ENCODE measurements around the gene SDHC.
"Not testable (repeated sequence)": the region's sequence is repeated elsewhere in the genome, so short reads cannot be mapped to it uniquely, and the experiment has no call there.

SDHC gene

DNA sequence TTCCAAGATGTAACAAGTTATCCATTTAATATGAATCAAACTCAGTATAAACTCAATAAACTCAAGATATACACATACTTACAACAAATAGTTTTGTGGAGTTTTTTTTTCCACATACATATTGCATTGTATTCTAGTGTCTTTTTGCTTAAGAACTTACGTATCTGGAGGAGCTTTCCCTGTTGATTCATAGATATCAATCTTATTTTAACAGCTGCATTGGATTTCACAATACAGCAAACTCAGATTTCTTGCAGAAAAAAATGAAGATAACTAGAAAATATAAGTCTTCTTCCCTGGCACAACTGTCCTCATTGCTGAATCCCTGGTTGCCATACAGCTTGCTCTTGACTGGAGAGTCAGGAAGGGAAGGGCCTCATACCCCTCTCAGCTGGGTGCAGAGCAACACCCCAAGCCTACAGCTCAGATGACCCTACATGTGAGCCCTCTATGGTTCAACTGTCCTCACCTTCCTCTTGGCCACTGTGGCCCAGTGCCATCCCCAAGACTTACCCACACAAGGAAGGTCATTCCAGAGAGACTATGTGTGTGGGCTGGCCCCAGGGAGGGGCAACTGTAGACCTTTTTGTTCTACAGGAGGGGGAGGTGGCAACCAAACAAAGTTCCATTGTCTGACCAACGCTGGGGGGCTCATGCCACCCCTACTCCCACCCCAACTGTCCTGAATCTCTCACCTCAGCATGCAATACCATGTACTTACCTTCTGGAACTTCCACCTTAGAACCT is 6.1 kb upstream of the SDHC start:
- DNase-seq (ENCODE audit: extremely low spot score, insufficient read length, low read depth) (no peak), FAIRE-seq (no peak)

DNA sequence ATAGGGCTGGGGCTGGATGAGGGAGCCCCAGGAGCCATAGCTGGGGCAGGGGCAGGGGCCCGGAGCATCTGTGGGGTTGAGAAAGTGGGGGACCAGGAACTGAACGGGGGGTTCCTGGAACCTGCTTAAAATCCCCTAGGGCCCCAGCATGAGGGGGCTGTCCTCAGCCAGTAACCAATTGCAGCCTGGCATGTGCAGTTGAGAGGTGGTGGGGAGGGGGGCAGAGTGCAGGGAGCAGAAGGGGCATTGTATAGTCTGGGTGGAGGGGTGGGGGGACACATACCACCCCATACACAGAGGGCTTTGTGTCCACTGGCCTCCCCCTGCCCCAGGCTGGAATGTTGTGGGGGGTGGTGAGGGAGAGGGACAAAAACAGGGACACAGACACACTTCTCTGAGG is 4.3 kb upstream of the SDHC start, which contains the start of gene MPZ:
Gene MPZ, minus strand, starts transcription at position 101 of the 400 bp plus-strand sequence. Its CDS starts 63 bp downstream, at position 38.
- no peak for DNase-seq (ENCODE audit: extremely low spot score, insufficient read length, low read depth)

GRCh38 chr1:161311595-161312181 is 2.5 kb upstream of the SDHC start:
- DNase-seq (ENCODE audit: extremely low spot score, insufficient read length, low read depth) (no peak), FAIRE-seq (no peak)

More for the DNA sequence above, 4.3 kb upstream of the SDHC start, which contains the start of gene MPZ:
- no peak for FAIRE-seq

- DNase-seq (ENCODE audit: extremely low spot score, insufficient read length, low read depth) (no peak), FAIRE-seq (no peak)
Measured at GRCh38 chr1:161313554-161314200, 504 bp upstream of the SDHC start.

GRCh38 chr1:161315841-161316674 is 1.9 kb downstream of the SDHC start:
- not testable (repeated sequence) for DNase-seq (ENCODE audit: extremely low spot score, insufficient read length, low read depth); FAIRE-seq

- FAIRE-seq, result no peak
- no peak for DNase-seq (ENCODE audit: extremely low spot score, insufficient read length, low read depth)
Measured at GRCh38 chr1:161324020-161324419, 9.8 kb downstream of the SDHC start.

GRCh38 chr1:161330346-161330745 is 16.2 kb downstream of the SDHC start:
- FAIRE-seq (no peak), DNase-seq (ENCODE audit: extremely low spot score, insufficient read length, low read depth) (no peak)

GRCh38 chr1:161333166-161333565 is 19.0 kb downstream of the SDHC start:
- FAIRE-seq (no peak), DNase-seq (ENCODE audit: extremely low spot score, insufficient read length, low read depth) (no peak)

GRCh38 chr1:161335796-161336195 is 21.6 kb downstream of the SDHC start:
- DNase-seq (ENCODE audit: extremely low spot score, insufficient read length, low read depth), result no peak
- no peak for FAIRE-seq

GRCh38 chr1:161342177-161342576 is 28.0 kb downstream of the SDHC start:
- no peak for DNase-seq (ENCODE audit: extremely low spot score, insufficient read length, low read depth)
- no peak for FAIRE-seq

- no peak for DNase-seq (ENCODE audit: extremely low spot score, insufficient read length, low read depth)
- FAIRE-seq, result no peak
Measured at GRCh38 chr1:161342821-161343220, 28.6 kb downstream of the SDHC start.

- FAIRE-seq (no peak), DNase-seq (ENCODE audit: extremely low spot score, insufficient read length, low read depth) (no peak)
Measured at GRCh38 chr1:161350671-161351070, 36.5 kb downstream of the SDHC start.

GRCh38 chr1:161351482-161351881 is 37.3 kb downstream of the SDHC start:
- FAIRE-seq (no peak), DNase-seq (ENCODE audit: extremely low spot score, insufficient read length, low read depth) (no peak)

GRCh38 chr1:161357073-161357472 is 42.9 kb downstream of the SDHC start:
- DNase-seq (ENCODE audit: extremely low spot score, insufficient read length, low read depth), result no peak
- FAIRE-seq, result no peak

- DNase-seq (ENCODE audit: extremely low spot score, insufficient read length, low read depth) (no peak), FAIRE-seq (no peak)
Measured at GRCh38 chr1:161359291-161359690, 45.1 kb downstream of the SDHC start.

GRCh38 chr1:161364332-161364731 is 50.2 kb downstream of the SDHC start:
- DNase-seq (ENCODE audit: extremely low spot score, insufficient read length, low read depth) (no peak), FAIRE-seq (no peak)

DNA sequence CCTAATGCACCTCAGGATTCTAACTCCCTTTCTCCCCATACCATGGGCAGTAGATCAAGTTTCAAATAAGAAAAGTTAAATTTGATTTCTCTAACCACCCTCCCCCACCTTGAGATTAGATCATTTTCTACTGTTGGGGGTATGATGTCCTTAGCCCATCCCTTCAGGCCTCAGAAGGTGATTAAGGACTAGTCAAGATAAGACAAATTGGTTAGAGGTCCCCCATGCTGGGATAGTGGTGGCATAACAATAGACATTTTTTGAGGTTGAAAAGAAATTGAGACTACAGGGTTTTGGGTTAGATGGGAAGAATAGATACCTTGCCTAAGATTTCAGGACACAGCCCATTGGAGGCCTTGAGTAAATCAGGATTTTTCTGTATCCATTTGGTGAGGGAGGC is 51.0 kb downstream of the SDHC start:
- FAIRE-seq (no peak), DNase-seq (ENCODE audit: extremely low spot score, insufficient read length, low read depth) (no peak)

- FAIRE-seq (peak; percentile 83), DNase-seq (ENCODE audit: extremely low spot score, insufficient read length, low read depth) (peak; percentile 54)
Measured at GRCh38 chr1:161367684-161368400, 53.7 kb downstream of the SDHC start, which contains the start of gene CFAP126. CFAP126 (minus strand) TSS chr1:161367876; CDS start chr1:161367868, 8 bp downstream.

- no peak for DNase-seq (ENCODE audit: extremely low spot score, insufficient read length, low read depth)
- no peak for FAIRE-seq
Measured at GRCh38 chr1:161373442-161373841, 59.3 kb downstream of the SDHC start.

DNA sequence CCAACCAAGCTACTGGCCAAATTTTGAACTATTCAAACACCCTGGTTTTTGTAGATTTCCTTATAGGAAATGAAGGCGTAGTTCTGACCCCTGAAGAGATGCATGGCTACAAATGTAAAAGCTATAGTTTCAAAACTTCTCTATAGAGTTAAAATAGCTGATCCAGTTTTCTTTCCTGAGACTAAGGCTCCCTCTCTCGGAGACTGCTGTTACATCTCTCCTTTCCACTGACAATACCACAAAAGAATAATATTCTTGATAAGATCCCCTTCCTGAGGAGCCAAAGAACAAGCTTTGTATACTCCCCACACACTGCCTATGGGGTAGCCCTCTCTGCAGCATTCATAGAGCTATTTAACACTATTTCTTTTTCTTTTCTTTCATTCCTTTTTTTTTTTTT is 60.2 kb downstream of the SDHC start:
- FAIRE-seq (no peak), DNase-seq (ENCODE audit: extremely low spot score, insufficient read length, low read depth) (no peak)

All from GM18507 (cell line).